ENCODE results near the gene BRAP. TPM values are rescaled to one million over a fixed set of nuclear protein-coding genes. Genes with fewer than 3 reads are reported as not detected.
"Not testable (repeated sequence)": the region's sequence is repeated elsewhere in the genome, so short reads cannot be mapped to it uniquely, and the experiment has no call there.

BRAP gene, protein sequence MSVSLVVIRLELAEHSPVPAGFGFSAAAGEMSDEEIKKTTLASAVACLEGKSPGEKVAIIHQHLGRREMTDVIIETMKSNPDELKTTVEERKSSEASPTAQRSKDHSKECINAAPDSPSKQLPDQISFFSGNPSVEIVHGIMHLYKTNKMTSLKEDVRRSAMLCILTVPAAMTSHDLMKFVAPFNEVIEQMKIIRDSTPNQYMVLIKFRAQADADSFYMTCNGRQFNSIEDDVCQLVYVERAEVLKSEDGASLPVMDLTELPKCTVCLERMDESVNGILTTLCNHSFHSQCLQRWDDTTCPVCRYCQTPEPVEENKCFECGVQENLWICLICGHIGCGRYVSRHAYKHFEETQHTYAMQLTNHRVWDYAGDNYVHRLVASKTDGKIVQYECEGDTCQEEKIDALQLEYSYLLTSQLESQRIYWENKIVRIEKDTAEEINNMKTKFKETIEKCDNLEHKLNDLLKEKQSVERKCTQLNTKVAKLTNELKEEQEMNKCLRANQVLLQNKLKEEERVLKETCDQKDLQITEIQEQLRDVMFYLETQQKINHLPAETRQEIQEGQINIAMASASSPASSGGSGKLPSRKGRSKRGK
- 10 to 100 TPM; 19.7 to 20.4 TPM for total RNA-seq

DNA sequence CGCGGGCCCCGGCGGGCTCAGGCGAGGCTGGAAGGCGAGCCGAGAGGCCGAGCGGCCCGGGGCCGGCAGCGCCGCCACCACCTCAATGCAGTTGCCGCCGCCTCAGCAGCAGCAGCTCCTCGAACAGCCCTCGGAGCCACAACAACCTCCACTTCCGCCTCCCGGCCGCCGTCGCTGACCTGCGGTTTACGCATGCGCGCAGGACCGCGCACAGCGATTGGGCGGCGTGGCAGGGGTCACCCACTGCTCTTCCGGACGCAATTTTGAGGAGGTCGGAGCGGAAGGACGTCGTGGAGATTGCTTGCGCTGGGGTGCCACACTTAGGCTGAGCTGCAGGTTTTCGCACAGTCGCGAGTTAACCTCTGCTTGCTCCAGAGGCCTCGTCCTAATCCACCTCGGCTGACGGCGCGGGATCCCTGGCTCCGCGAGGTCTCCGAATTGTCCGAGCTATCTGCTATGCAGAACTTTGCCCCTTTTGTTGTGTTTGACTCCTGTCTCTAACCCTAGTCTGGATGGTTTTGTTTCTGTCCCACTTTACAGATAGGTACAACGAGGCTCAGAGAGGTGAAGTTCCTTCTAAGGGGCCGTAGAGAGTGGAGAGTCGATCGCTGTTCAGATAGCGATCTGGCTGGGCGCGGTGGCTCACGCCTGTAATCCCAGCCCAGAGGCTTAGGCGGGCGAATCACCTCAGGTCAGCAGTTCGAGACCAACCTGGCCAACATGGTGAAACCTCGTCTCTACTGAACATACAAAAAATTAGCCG lies at the start of gene BRAP, which contains the start of gene ACAD10:
Gene BRAP (minus strand): TSS at position 146 of the 763 bp plus-strand sequence. CDS start 164 bp downstream, outside the sequence.
Gene ACAD10 (plus strand): TSS at position 243 of the 763 bp plus-strand sequence. CDS start 6,657 bp downstream, outside the sequence.
- CTCF ChIA-PET: interaction anchor here (0.9 to 1.4 kb wide), 4 partner anchors 12 to 289 kb away, joined by 3 to 5 read pairs (median 3); no protein-coding TSS in a partner anchor
- POLR2A ChIA-PET: interaction anchor here (0.6 to 1.2 kb wide), 5 partner anchors 13 to 1405 kb away, joined by 3 to 6 read pairs (median 3); partner anchors contain the start of gene ATP2A2

GRCh38 chr12:111733340-111733915 lies 47.7 kb upstream of the BRAP start:
- ChIA-PET CTCF (no interaction called here), POLR2A (no interaction called here)

DNA sequence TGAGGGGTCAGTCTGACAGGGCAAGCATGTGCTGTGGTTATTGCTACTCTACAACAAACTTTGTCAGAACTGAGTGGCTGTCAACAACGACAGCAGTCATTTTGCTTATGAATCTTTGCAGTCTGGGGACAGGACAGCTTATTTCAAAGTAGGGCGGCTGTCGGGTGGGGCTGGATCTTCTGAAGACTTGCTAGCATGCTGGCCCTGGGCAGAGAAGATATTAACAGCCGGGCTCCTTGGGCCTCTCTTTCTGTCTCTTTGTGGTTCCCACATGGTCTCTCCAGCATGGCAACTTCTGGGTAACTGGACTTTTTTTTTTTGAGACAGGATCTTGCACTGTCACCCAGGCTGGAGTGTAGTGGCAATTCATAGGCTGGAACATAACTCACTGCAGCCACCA lies 47.0 kb upstream of the BRAP start:
- ChIA-PET CTCF (no interaction called here), POLR2A (no interaction called here)

DNA sequence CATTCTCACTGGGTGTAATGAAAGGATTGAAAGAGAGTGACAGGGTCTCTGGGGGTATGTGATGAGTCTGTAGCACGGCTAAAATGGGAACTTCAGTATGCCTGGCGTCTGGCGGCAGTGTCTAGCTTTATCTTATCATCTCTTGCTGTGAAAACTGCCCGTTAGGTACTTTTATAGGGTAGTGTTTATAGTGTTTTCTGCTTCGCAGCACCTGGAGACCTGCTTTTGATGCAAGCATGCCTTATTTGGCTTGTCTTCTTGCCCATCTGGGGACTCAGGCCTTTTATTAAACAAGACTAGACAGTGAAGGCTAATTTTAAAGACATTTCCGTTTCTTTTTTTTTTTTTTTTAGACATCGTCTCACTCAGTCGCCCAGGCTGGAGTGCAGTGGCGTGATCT lies 44.7 kb upstream of the BRAP start:
- ChIA-PET CTCF (no interaction called here), POLR2A (interaction anchor here (0.6 kb wide), 1 partner anchor 235 kb away, joined by 5 read pairs; no protein-coding TSS in a partner anchor)

- CTCF ChIA-PET: no interaction called here
- POLR2A ChIA-PET: no interaction called here
These were observed 43.0 kb upstream of the BRAP start for GRCh38 chr12:111728795-111729194.

- POLR2A ChIA-PET, CTCF ChIA-PET: not testable (repeated sequence)
These were observed 38.0 kb upstream of the BRAP start for GRCh38 chr12:111723646-111724360.

DNA sequence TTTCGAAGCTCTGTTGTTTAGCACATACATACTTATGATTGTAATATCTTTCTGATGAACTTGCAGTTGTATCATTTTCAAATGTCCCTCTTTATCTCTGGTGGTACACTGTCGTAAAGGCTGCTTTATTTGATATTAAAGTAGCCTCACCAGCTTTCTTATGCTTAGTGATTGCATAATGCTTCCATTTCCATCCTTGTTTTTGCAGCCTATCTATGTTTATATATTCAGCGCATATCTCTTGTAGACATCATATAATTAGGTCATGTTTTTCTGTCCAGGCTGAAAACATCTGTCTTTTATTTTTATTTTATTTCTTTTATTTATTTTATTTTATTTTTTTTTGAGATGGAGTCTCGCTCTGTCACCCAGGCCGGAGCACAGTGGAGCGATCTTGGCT lies 34.7 kb upstream of the BRAP start:
- ChIA-PET POLR2A (interaction anchor here (0.5 kb wide), 1 partner anchor 683 kb away, joined by 10 read pairs; no protein-coding TSS in a partner anchor), CTCF (no interaction called here)

- POLR2A ChIA-PET, CTCF ChIA-PET: not testable (repeated sequence)
These were observed 33.6 kb upstream of the BRAP start for GRCh38 chr12:111719316-111719715.

- ChIA-PET POLR2A (no interaction called here), CTCF (no interaction called here)
These were observed 29.5 kb upstream of the BRAP start for GRCh38 chr12:111715279-111715678.

- ChIA-PET POLR2A (no interaction called here), CTCF (no interaction called here)
These were observed 20.4 kb upstream of the BRAP start for GRCh38 chr12:111706145-111706544.

DNA sequence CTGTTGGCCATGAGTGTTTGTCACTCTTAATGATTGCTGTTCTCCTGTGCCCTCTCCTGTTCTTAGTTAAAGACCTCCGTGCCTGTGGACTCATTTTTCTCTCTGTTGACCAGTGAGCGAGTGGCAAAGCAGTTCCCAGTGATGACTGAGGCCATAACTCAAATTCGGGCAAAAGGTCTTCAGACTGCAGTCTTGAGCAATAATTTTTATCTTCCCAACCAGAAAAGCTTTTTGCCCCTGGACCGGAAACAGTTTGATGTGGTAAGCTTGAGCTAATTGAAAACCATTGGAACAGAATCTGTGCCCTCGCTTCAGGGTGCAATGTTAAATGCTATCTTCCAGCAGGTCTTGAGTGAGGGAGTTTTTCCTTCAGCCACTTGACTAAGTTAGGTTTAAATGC lies 19.9 kb upstream of the BRAP start:
- CTCF ChIA-PET: no interaction called here
- POLR2A ChIA-PET: no interaction called here

DNA sequence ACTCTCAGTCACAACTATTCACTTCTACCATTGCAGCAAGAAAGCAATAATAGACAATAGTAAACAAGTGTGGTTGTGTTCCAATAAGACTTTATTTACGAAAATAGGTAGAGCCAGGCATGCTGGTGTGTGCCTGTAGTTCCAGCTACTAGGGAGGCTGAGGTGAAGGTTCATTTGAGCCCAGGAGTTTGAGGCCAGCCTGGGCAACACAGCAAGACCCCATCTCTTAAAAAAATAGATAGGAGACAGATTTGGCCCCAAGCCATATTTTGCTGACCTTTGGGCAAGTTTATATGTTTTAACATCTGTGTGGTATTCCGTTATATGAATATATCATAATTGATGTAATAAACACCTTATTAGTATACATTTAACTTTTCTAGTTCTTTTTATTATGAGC lies 14.2 kb upstream of the BRAP start:
- POLR2A ChIA-PET: no interaction called here
- CTCF ChIA-PET: no interaction called here

GRCh38 chr12:111693818-111694217 lies 8.1 kb upstream of the BRAP start:
- ChIA-PET POLR2A (interaction anchor here (0.5 kb wide), 1 partner anchor 146 kb away, joined by 12 read pairs; no protein-coding TSS in a partner anchor), CTCF (no interaction called here)

DNA sequence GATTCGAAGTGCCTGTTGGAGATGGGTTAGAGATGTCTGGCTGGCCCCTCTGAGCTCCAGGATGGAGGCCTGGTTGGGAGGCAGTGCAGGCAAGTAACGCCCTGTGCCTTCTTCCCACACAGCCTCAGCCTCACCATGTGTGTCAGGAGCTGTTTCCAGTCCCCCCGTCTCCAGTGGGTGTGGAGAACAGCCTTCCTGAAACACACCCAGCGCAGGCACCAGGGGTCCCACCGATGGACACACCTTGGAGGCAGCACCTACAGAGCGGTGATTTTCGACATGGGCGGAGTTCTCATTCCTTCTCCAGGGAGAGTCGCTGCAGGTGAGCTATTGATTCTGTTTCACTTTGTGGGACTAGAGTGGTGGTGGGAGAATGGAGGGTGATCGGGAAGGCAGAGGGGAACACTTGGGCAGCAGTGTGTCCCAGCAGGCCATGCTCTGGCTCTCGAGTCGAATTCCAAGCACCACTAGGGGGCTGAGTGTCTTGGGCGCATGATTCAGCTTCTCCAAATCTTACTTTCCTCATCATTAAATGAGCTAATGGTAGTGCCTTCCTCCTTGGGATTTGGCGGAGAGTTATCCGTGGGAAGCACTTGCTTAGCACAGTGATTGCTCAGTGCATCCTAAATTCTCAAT lies 6.9 kb upstream of the BRAP start:
- CTCF ChIA-PET: interaction anchor here (0.7 kb wide), 1 partner anchor 17 kb away, joined by 3 read pairs; no protein-coding TSS in a partner anchor
- POLR2A ChIA-PET: no interaction called here

DNA sequence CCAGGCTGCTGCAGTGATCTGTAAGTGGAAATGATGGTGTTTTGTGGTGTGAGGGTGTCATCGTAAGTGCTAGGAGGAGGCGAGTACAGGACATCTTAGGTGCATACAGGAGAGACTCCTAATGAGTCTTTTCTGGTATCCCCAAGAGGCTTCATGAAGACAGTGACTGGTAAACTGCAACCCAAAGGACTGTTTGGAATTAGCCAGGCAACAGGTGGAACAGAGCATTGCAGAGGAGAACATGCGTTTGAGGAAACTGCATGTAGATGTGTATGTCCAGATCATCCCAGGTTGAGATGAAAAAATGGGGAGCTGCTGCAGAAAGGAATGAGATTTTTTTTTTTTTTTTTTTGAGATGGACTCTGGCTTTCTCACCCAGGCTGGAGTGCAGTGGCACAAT lies 5.5 kb upstream of the BRAP start:
- POLR2A ChIA-PET: interaction anchor here (0.6 to 0.7 kb wide), 2 partner anchors 123 to 127 kb away, joined by 3 to 4 read pairs; no protein-coding TSS in a partner anchor

DNA sequence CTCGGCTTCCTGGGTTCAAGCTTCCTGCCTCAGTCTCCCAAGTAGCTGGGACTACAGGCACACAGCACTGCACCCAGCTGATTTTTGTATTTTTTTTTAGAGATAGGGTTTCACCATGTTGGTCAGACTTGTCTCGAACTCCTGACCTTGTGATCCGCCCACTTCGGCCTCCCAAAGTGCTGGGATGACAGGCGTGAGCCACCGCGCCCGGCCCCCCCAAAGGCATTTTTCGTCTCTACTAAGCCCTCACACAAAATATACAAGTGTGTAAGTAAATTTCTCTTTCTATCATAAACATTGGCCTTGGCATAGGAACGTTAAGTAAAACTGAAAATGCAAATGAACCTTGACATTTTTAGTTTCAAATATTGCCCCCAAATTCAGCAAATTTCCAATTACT lies 2.2 kb upstream of the BRAP start:
- CTCF ChIA-PET: no interaction called here

More for the DNA sequence above, 5.5 kb upstream of the BRAP start:
- CTCF ChIA-PET: interaction anchor here (0.7 kb wide), 1 partner anchor 295 kb away, joined by 4 read pairs; no protein-coding TSS in a partner anchor

GRCh38 chr12:111687255-111687654 lies 1.5 kb upstream of the BRAP start:
- POLR2A ChIA-PET: no interaction called here
- CTCF ChIA-PET: no interaction called here

More for the DNA sequence above, 2.2 kb upstream of the BRAP start:
- POLR2A ChIA-PET: no interaction called here

DNA sequence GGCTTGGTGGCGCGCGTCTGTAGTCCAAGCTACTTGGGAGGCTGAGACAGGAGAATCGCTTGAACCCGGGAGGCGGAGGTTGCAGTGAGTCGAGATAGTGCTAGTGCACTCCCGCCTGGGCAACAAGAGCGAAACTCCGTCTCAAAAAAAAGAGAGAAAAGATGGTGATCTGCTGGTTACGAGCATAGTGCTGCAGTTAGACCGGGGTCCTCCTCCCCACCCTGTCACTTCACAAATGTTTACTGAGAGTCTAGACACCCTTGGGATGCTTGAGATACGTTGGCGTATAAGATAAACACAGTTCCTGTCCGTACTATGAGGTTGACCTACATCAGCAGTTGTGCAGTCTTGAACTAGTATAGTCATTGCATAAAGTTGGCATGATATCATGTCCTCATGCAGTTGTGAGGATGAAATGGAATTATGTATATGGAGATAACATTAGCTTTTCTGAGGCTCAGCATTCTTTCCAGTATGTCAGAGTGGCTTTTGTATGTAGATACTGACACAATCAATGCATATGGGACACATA lies 884 bp upstream of the BRAP start:
- POLR2A ChIA-PET: interaction anchor here (0.6 to 1.2 kb wide), 3 partner anchors 18 to 1406 kb away, joined by 3 read pairs; partner anchors contain the start of gene ATP2A2
- CTCF ChIA-PET: interaction anchor here (0.9 to 1.2 kb wide), 2 partner anchors 13 to 290 kb away, joined by 3 read pairs; no protein-coding TSS in a partner anchor

Measured in activated CD8-positive, alpha-beta memory T cell treated with anti-CD3 and anti-CD28 coated beads for 36 hours (primary cell).